Kidney epithelial cell (primary cell): ENCODE measurements around the gene APEX2. TPM values are rescaled to one million over a fixed set of nuclear protein-coding genes. Genes with fewer than 3 reads are reported as not detected.

Experiments
- DNase-seq: peaks from one replicate; pipeline ENCODE4 v3.0.0-alpha.2; 2010; ENCODE audit warnings: low read depth
- H3K27me3 ChIP-seq: 2 replicates; pipeline ENCODE4 v1.6.0; 2011; ENCODE audit warnings: low read length; ENCODE audit not compliant: control insufficient read depth, insufficient read depth
- H3K36me3 ChIP-seq: 2 replicates; pipeline ENCODE4 v1.5.1; 2011; ENCODE audit warnings: low read length; ENCODE audit not compliant: control insufficient read depth, insufficient read depth
- H3K4me3 ChIP-seq: 2 replicates; pipeline ENCODE4 v1.5.1; 2011; ENCODE audit warnings: low read depth, mild to moderate bottlenecking, control low read depth, low read length
- CTCF ChIP-seq: IDR thresholded peaks from 2 replicates; pipeline ENCODE4 v1.5.1; 2011; ENCODE audit warnings: mild to moderate bottlenecking, moderate library complexity, low read length, control low read depth, inconsistent platforms; ENCODE audit not compliant: insufficient read depth, poor library complexity, severe bottlenecking
- total RNA-seq: library from RNA; depleted of rRNA; stranded (reverse); fragments of >200 nt; gene quantifications from 2 replicates; pipeline ENCODE4 v1.2.3, GENCODE V29; 2015

APEX2 gene
- total RNA-seq, 1 donor from 2014 or later = 15.1 TPM

DNA sequence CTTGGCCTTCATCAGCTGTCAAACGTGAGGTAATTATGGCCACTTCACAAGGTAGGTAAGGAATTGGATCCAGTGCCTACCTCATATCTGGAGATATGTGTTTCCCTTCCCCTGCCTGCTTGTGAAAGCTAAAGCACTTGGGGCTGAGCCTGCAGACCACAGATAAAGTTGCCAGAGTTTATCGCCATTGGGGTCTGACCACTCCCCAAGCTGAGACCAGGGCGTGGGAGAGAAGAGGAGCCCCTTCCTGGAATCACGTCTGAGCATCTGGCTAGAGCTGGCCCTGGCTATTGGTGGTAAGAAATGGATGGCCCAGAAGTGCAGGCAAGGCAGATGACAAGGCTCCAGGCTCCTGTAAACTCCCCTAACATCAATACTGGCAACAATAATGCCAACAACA is 27.9 kb downstream of the APEX2 start:
- no peak overlapping the region for H3K4me3 ChIP-seq
- H3K27me3 ChIP-seq = no peaks in the 10 kb centered on the region
- H3K36me3 ChIP-seq = no peaks in the 10 kb centered on the region
- no peak for TF ChIP-seq CTCF
- DNase-seq = no peak

GRCh38 chrX:55028611-55029010 is 28.4 kb downstream of the APEX2 start:
- Histone ChIP-seq H3K4me3 (no peak overlapping the region), H3K36me3 (no peaks in the 10 kb centered on the region), H3K27me3 (no peaks in the 10 kb centered on the region)
- no peak for TF ChIP-seq CTCF
- DNase-seq = no peak

- Histone ChIP-seq H3K36me3 (no peaks in the 10 kb centered on the region), H3K27me3 (no peaks in the 10 kb centered on the region), H3K4me3 (no peak overlapping the region)
- DNase-seq = no peak
- no peak for TF ChIP-seq CTCF
Observed at GRCh38 chrX:55029291-55029690, 29.1 kb downstream of the APEX2 start.

- Histone ChIP-seq H3K27me3 (no peaks in the 10 kb centered on the region), H3K36me3 (no peaks in the 10 kb centered on the region), H3K4me3 (no peak within 1 kb of the TSS)
- DNase-seq = no peak
- no peak for TF ChIP-seq CTCF
Observed at GRCh38 chrX:55030271-55031205, 30.4 kb downstream of the APEX2 start, which contains the start of gene ALAS2. Gene ALAS2 (minus strand): TSS chrX:55030977. CDS start chrX:55026000, 4,977 bp downstream.

DNA sequence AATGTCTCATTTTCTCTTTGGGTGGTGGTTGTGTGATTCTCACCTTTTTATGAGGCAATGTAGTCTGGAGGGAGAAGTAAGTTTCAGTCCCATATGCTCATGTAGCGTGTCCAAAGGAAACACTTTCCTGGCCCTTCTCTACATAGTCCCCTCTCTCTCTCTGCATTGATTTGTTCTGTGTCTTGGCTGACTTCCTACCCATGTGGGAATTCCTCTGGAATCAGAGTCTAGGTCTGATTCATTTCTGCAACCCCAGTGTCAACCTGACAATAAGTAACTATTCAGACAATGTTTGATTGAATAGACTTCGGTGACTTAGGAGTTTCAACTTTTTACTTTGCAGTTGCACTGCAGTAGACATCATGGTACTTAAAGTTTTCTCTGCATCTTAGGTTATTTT is 33.3 kb downstream of the APEX2 start:
- peak; percentile 23 for DNase-seq
- Histone ChIP-seq H3K36me3 (no peaks in the 10 kb centered on the region), H3K4me3 (no peak overlapping the region), H3K27me3 (no peaks in the 10 kb centered on the region)
- TF ChIP-seq CTCF = no peak
